AG09309 (cell line): ENCODE measurements around the gene UGT1A10.
"Not testable (repeated sequence)": the region's sequence is repeated elsewhere in the genome, so short reads cannot be mapped to it uniquely, and the experiment has no call there.

Experiments used
- DNase-seq: peaks from one replicate; pipeline ENCODE4 v3.0.0-alpha.2; 2010; ENCODE audit warnings: low read depth
- H3K4me3 ChIP-seq: 2 replicates; pipeline ENCODE4 v1.5.1; 2011; ENCODE audit warnings: mild to moderate bottlenecking, low read depth, low read length, moderate library complexity; ENCODE audit not compliant: control insufficient read depth
- CTCF ChIP-seq: IDR thresholded peaks from 2 replicates; pipeline ENCODE4 v1.5.1; 2011; ENCODE audit warnings: mild to moderate bottlenecking, low read depth, low read length, inconsistent platforms; ENCODE audit not compliant: insufficient read depth, control insufficient read depth; ENCODE audit errors: missing control alignments

The UGT1A10 gene

GRCh38 chr2:233700028-233700635, 63.9 kb downstream of the UGT1A10 start:
- peak; percentile 96 for DNase-seq
- TF ChIP-seq CTCF, result no peak
- no peak overlapping the region for H3K4me3 ChIP-seq

GRCh38 chr2:233700842-233701241, 64.6 kb downstream of the UGT1A10 start:
- H3K4me3 ChIP-seq, DNase-seq: not testable (repeated sequence)

- H3K4me3 ChIP-seq, result no peak overlapping the region
- TF ChIP-seq CTCF, result no peak
- no peak for DNase-seq
These were observed 66.0 kb downstream of the UGT1A10 start for GRCh38 chr2:233702238-233702637.

- no peak for TF ChIP-seq CTCF
- no peak for DNase-seq
- no peak overlapping the region for H3K4me3 ChIP-seq
These were observed 69.8 kb downstream of the UGT1A10 start for GRCh38 chr2:233705911-233706506.

- peak; percentile 45 for DNase-seq
- no peak for TF ChIP-seq CTCF
- H3K4me3 ChIP-seq, result no peak overlapping the region
These were observed 70.5 kb downstream of the UGT1A10 start for GRCh38 chr2:233706720-233707119.

- DNase-seq, result no peak
- TF ChIP-seq CTCF, result no peak
These were observed 71.8 kb downstream of the UGT1A10 start for GRCh38 chr2:233707940-233708644.

GRCh38 chr2:233708942-233709341, 72.7 kb downstream of the UGT1A10 start:
- no peak for TF ChIP-seq CTCF
- H3K4me3 ChIP-seq, result no peak overlapping the region
- DNase-seq, result no peak

More at GRCh38 chr2:233707940-233708644, 71.8 kb downstream of the UGT1A10 start:
- H3K4me3 ChIP-seq, result no peak overlapping the region
